Transverse colon (tissue), 4 donors: ENCODE results near the gene MKLN1. TPM values are rescaled to one million over a fixed set of nuclear protein-coding genes. Genes with fewer than 3 reads are reported as not detected.

Experiments used
- DNase-seq: peaks from one replicate; pipeline ENCODE4 v3.0.0-alpha.2; 2019
- H3K27ac ChIP-seq, 4 donors: fragments of 200-600 bp; sonication (generic); 2 replicates each; pipeline ENCODE4 v1.5.1; 2016 to 2018; ENCODE audit warnings: inconsistent platforms in 4 of 4
- H3K27me3 ChIP-seq: fragments of 200-600 bp; sonication (generic); 2 replicates; pipeline ENCODE4 v1.5.1; 2017; ENCODE audit warnings: inconsistent platforms
- H3K36me3 ChIP-seq, 4 donors: fragments of 200-600 bp; sonication (generic); 2 replicates each; pipeline ENCODE4 v1.5.1; 2017 to 2019; ENCODE audit warnings: inconsistent platforms in 4 of 4
- H3K4me1 ChIP-seq, 4 donors: fragments of 200-600 bp; sonication (generic); 2 replicates each; pipeline ENCODE4 v1.5.1; 2017 to 2020; ENCODE audit warnings: inconsistent platforms in 4 of 4
- H3K4me3 ChIP-seq, 4 donors: fragments of 200-600 bp; sonication (generic); 1 replicate in 1 of 4; 2 replicates in 3 of 4; pipeline versions ENCODE4 v1.5.1 to v1.6.1; 2017 to 2019; ENCODE audit warnings: inconsistent platforms in 4 of 4
- H3K9me3 ChIP-seq, 2 donors: fragments of 200-600 bp; sonication (generic); 2 replicates each; pipeline ENCODE4 v1.5.1; 2017 to 2019; ENCODE audit warnings: inconsistent platforms in 2 of 2
- CTCF ChIP-seq, 5 experiments: fragments of 200-600 bp in 3 of 5; fragments of 450-650 bp in 2 of 5; sonication (generic) in 3 of 5; IDR thresholded peaks; 1 replicate in 2 of 5; 2 replicates in 3 of 5; pipeline ENCODE4 v1.5.1; 2016 to 2017; ENCODE audit warnings: antibody characterized with exemption in 5 of 5, inconsistent platforms in 3 of 5, mild to moderate bottlenecking in 2 of 5, moderate library complexity in 1 of 5
- EP300 ChIP-seq: sonication (generic); formaldehyde crosslinking; IDR thresholded peaks from one replicate; pipeline ENCODE4 v1.6.1; 2017; ENCODE audit warnings: antibody characterized with exemption, low read depth
- POLR2A ChIP-seq: fragments of 450-650 bp; IDR thresholded peaks from one replicate; pipeline ENCODE4 v1.6.1; 2016; ENCODE audit warnings: antibody characterized with exemption, mild to moderate bottlenecking, moderate library complexity
- POLR2AphosphoS5 ChIP-seq, 3 donors: sonication (generic); formaldehyde crosslinking; IDR thresholded peaks; one replicate each; pipeline ENCODE4 v1.6.1; 2016; ENCODE audit warnings: antibody characterized with exemption in 3 of 3
- WGBS, 2 donors: methylation state at CpG; one replicate each; pipeline ENCODE4 v1.1.5; 2018; ENCODE audit warnings: low coverage in 1 of 2; 5-methylcytosine and 5-hydroxymethylcytosine counted together
- in situ Hi-C, 4 donors: fragments of 200-750 bp; cut with MboI; loops; one replicate each; pipeline versions ENCODE4 v1.15.0 to v1.15.1; 2017; ENCODE audit warnings: low sequenced_read_pairs in 3 of 4, low pct_ligation_motif_present in 1 of 4, low pct_unique_long_range_greater_than_20kb in 1 of 4
- intact Hi-C: fragments of 100-400 bp; cut with DNase I; formaldehyde crosslinking; loops from one replicate; pipeline ENCODE4 v1.15.1; 2023; ENCODE audit warnings: low total_unique reads
- total RNA-seq, 4 donors: library from RNA; depleted of rRNA; stranded (reverse); fragments of >200 nt; gene quantifications; one replicate each; pipeline ENCODE4 v1.1.0, GENCODE V29; 2016

The MKLN1 gene
- total RNA-seq, 4 donors from 2014 or later = 30.7 to 87.0 (median 48.6) TPM

GRCh38 chr7:131536361-131536849 is 208.7 kb downstream of the MKLN1 start:
- 57 to 81% methylated on average over 1 to 7 of the region's 7 CpGs for WGBS, 2 donors
- Histone ChIP-seq H3K27ac (no peak overlapping the region), H3K4me3 (no peak overlapping the region), H3K27me3 (no peaks in the 10 kb centered on the region), H3K9me3 (no peaks in the 10 kb centered on the region), H3K36me3 (no peaks in the 10 kb centered on the region), H3K4me1 (peaks cover 0 to 14% (median 0%) of the 10 kb centered on the region in 4 donors)
- TF ChIP-seq EP300 (no peak), CTCF (IDR thresholded peaks at IDR 0.05) (no peak), POLR2A (no peak), POLR2AphosphoS5 (IDR thresholded peaks at IDR 0.05) (no peak)
- in situ Hi-C loops = no loop called here
- DNase-seq = no peak
- intact Hi-C loops = no loop called here

- Histone ChIP-seq H3K27me3 (no peaks in the 10 kb centered on the region), H3K4me1 (peaks cover 0 to 14% (median 0%) of the 10 kb centered on the region in 4 donors), H3K36me3 (no peaks in the 10 kb centered on the region), H3K9me3 (no peaks in the 10 kb centered on the region), H3K4me3 (no peak overlapping the region), H3K27ac (peak overlapping the region in 1 of 4 donors; percentile 21)
- DNase-seq = no peak
- intact Hi-C loops = no loop called here
- in situ Hi-C loops = no loop called here
- no peak for TF ChIP-seq POLR2A
- no peak for TF ChIP-seq POLR2AphosphoS5 (IDR thresholded peaks at IDR 0.05)
- TF ChIP-seq CTCF (IDR thresholded peaks at IDR 0.05) = no peak
- TF ChIP-seq EP300 = no peak
- 88 to 93% methylated on average over 3 to 11 of the region's 12 CpGs for WGBS, 2 donors
Measured at GRCh38 chr7:131537571-131537978, 209.9 kb downstream of the MKLN1 start.

GRCh38 chr7:131538071-131538812 is 210.6 kb downstream of the MKLN1 start:
- in situ Hi-C loops (no loop called here), intact Hi-C loops (no loop called here)
- H3K36me3 ChIP-seq = no peaks in the 10 kb centered on the region
- H3K27me3 ChIP-seq = no peaks in the 10 kb centered on the region
- H3K4me1 ChIP-seq = peaks cover 0 to 14% (median 0%) of the 10 kb centered on the region in 4 donors
- 60 to 81% methylated on average over 1 to 11 of the region's 13 CpGs for WGBS, 2 donors
- no peaks in the 10 kb centered on the region for H3K9me3 ChIP-seq
- DNase-seq = no peak
- TF ChIP-seq EP300 = no peak
- TF ChIP-seq POLR2A = no peak
- TF ChIP-seq POLR2AphosphoS5 (IDR thresholded peaks at IDR 0.05) = no peak
- H3K27ac ChIP-seq = peak overlapping the region in 1 of 4 donors; percentile 21
- H3K4me3 ChIP-seq = no peak overlapping the region

DNA sequence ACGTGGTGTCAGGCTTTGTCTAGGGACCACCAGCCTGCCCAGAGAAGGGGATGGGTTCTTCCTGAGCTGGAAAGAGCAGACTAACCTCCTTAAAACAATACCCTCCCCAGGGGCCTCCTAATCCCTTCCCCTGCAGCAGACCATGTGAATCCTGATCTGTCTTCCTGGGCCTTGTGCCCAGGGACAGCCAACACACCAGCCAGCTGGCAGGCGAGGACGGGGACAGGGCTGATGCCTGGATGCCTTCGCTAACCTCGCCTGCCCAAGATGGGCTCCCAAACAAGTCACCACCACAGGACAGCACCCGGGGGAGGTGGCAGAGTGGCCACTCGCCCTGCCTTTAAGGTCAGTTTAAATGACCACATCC is 211.1 kb downstream of the MKLN1 start:
- no peaks in the 10 kb centered on the region for H3K36me3 ChIP-seq
- H3K4me1 ChIP-seq = peaks cover 0 to 14% (median 0%) of the 10 kb centered on the region in 4 donors
- H3K27me3 ChIP-seq = no peaks in the 10 kb centered on the region
- no peak overlapping the region for H3K4me3 ChIP-seq
- H3K27ac ChIP-seq = peak overlapping the region in 1 of 4 donors; percentile 21
- in situ Hi-C loops (no loop called here), intact Hi-C loops (no loop called here)
- DNase-seq = no peak
- H3K9me3 ChIP-seq = no peaks in the 10 kb centered on the region
- 77% methylated on average over 7 of the region's 7 CpGs; no CpG with 5 or more reads in 1 of the 2 donors for WGBS, 2 donors
- no peak for TF ChIP-seq EP300
- no peak for TF ChIP-seq POLR2A
- no peak for TF ChIP-seq POLR2AphosphoS5 (IDR thresholded peaks at IDR 0.05)
- TF ChIP-seq CTCF (IDR thresholded peaks at IDR 0.05) = no peak
